Transverse colon (tissue), 3 donors: Measurements from ENCODE around the gene RNU6-7.

ENCODE experiments used
- POLR2A ChIP-seq: fragments of 450-650 bp; IDR thresholded peaks from one replicate; pipeline ENCODE4 v1.6.1; 2016; ENCODE audit warnings: antibody characterized with exemption, mild to moderate bottlenecking, moderate library complexity
- TF ChIP-seq, protein P1 (sequence below), 5 experiments: fragments of 200-600 bp in 3 of 5; fragments of 450-650 bp in 2 of 5; sonication (generic) in 3 of 5; IDR thresholded peaks; 1 replicate in 2 of 5; 2 replicates in 3 of 5; pipeline ENCODE4 v1.5.1; 2016 to 2017; ENCODE audit warnings: antibody characterized with exemption in 5 of 5, inconsistent platforms in 3 of 5, mild to moderate bottlenecking in 2 of 5, moderate library complexity in 1 of 5

- no peak for TF ChIP-seq POLR2A
- TF ChIP-seq, protein P1, sequence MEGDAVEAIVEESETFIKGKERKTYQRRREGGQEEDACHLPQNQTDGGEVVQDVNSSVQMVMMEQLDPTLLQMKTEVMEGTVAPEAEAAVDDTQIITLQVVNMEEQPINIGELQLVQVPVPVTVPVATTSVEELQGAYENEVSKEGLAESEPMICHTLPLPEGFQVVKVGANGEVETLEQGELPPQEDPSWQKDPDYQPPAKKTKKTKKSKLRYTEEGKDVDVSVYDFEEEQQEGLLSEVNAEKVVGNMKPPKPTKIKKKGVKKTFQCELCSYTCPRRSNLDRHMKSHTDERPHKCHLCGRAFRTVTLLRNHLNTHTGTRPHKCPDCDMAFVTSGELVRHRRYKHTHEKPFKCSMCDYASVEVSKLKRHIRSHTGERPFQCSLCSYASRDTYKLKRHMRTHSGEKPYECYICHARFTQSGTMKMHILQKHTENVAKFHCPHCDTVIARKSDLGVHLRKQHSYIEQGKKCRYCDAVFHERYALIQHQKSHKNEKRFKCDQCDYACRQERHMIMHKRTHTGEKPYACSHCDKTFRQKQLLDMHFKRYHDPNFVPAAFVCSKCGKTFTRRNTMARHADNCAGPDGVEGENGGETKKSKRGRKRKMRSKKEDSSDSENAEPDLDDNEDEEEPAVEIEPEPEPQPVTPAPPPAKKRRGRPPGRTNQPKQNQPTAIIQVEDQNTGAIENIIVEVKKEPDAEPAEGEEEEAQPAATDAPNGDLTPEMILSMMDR (IDR thresholded peaks at IDR 0.05): no peak
Observed at GRCh38 chr14:32230695-32231280, 28.9 kb downstream of the RNU6-7 start.
